ENCODE measurements around the gene FAM107B. TPM values are rescaled to one million over a fixed set of nuclear protein-coding genes. Genes with fewer than 3 reads are reported as not detected.

FAM107B gene
- total and polyA plus RNA-seq, 2 of the 13 experiments (the other 11 are each of a cell fraction or from before 2014, with no cell fraction given): 15.7 to 24.8 TPM

DNA sequence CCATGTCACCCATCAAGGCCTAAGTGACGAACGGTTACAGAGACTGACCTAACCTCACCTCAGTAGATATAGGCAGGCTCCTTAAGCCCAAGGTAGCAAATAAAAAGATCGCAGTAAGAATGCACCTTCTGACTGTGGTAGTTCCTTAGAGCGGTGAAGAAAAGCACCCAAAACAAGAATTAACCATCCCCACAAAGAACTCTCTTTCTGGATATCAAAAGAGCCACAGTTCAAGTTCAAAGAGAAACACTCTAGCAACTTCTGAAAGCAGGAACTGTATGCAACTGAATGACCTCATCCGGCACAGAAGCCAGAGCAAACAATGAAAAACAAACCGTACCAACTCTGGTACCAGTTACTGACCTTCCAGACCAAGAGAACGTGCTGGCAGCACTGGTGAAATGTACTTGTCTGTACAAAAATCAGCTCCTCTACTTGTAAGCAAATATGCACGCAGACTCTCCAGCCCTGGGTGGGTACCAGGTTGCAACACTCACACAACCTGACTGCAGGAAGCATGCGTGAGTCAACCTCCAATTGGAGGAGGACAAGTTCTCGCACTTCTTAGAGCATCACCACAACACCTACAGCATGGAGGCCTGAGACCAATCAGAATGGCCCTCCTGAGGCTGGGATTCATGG, 202.7 kb downstream of the FAM107B start (continued):
- TF ChIP-seq SP4 (CRISPR knock-in tag; IDR thresholded peaks at IDR 0.05) (no peak), ZFP36L2 (CRISPR knock-in tag; IDR thresholded peaks at IDR 0.05) (peak; percentile 63; the same call in 1 of the 2 replicates), RBM22 (optimal IDR thresholded peaks at IDR 0.05; ENCODE audit: low read length) (no peak), CENPT (CRISPR knock-in tag; IDR thresholded peaks at IDR 0.05; ENCODE audit: low read depth) (no peak), ZNF737 (CRISPR knock-in tag; IDR thresholded peaks at IDR 0.05; ENCODE audit: borderline replicate concordance) (no peak), ZNF263 (CRISPR knock-in tag; IDR thresholded peaks at IDR 0.05) (no peak), ZFYVE20 (CRISPR knock-in tag; IDR thresholded peaks at IDR 0.05; ENCODE audit: borderline replicate concordance, low read depth) (no peak), ZNF160 (CRISPR knock-in tag; IDR thresholded peaks at IDR 0.05) (no peak), MBD4 (IDR thresholded peaks at IDR 0.05; ENCODE audit: borderline replicate concordance, low read length) (no peak), SIN3B (IDR thresholded peaks at IDR 0.05; ENCODE audit: low read length) (no peak), ZSCAN25 (CRISPR knock-in tag; IDR thresholded peaks at IDR 0.05) (no peak), ZNF234 (CRISPR knock-in tag; conservative IDR thresholded peaks at IDR 0.05) (no peak), NFIC (IDR thresholded peaks at IDR 0.05; ENCODE audit: low read length) (peak; percentile 21; the same call in 1 of the 2 replicates), ZNF326 (CRISPR knock-in tag; IDR thresholded peaks at IDR 0.05; ENCODE audit: borderline replicate concordance) (no peak), TBX2 (CRISPR knock-in tag; IDR thresholded peaks at IDR 0.05; ENCODE audit: borderline replicate concordance) (peak; percentile 82), ZNF549 (CRISPR knock-in tag; IDR thresholded peaks at IDR 0.05) (no peak), RARA (CRISPR knock-in tag; IDR thresholded peaks at IDR 0.05) (peak; percentile 96), ISX (CRISPR knock-in tag; conservative IDR thresholded peaks at IDR 0.05) (no peak), KDM5B (CRISPR knock-in tag; IDR thresholded peaks at IDR 0.05; ENCODE audit: borderline replicate concordance) (no peak), POLR2AphosphoS2 (IDR thresholded peaks at IDR 0.05; ENCODE audit: low read depth, low read length) (no peak)
- TF ChIP-seq, protein P1, sequence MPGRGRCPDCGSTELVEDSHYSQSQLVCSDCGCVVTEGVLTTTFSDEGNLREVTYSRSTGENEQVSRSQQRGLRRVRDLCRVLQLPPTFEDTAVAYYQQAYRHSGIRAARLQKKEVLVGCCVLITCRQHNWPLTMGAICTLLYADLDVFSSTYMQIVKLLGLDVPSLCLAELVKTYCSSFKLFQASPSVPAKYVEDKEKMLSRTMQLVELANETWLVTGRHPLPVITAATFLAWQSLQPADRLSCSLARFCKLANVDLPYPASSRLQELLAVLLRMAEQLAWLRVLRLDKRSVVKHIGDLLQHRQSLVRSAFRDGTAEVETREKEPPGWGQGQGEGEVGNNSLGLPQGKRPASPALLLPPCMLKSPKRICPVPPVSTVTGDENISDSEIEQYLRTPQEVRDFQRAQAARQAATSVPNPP (CRISPR knock-in tag; IDR thresholded peaks at IDR 0.05): no peak
- TF ChIP-seq, protein P2, sequence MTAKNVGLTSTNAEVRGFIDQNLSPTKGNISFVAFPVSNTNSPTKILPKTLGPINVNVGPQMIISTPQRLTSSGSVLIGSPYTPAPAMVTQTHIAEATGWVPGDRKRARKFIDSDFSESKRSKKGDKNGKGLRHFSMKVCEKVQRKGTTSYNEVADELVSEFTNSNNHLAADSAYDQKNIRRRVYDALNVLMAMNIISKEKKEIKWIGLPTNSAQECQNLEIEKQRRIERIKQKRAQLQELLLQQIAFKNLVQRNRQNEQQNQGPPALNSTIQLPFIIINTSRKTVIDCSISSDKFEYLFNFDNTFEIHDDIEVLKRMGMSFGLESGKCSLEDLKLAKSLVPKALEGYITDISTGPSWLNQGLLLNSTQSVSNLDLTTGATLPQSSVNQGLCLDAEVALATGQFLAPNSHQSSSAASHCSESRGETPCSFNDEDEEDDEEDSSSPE (CRISPR knock-in tag; IDR thresholded peaks at IDR 0.05): 0 out of 2 replicates have a peak, but pooled peaks have one; percentile 36
- TF ChIP-seq, protein P3, sequence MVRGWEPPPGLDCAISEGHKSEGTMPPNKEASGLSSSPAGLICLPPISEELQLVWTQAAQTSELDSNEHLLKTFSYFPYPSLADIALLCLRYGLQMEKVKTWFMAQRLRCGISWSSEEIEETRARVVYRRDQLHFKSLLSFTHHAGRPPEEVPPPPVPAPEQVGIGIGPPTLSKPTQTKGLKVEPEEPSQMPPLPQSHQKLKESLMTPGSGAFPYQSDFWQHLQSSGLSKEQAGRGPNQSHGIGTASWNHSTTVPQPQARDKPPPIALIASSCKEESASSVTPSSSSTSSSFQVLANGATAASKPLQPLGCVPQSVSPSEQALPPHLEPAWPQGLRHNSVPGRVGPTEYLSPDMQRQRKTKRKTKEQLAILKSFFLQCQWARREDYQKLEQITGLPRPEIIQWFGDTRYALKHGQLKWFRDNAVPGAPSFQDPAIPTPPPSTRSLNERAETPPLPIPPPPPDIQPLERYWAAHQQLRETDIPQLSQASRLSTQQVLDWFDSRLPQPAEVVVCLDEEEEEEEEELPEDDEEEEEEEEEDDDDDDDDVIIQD (CRISPR knock-in tag; IDR thresholded peaks at IDR 0.05; ENCODE audit: low read depth): peak; percentile 73
- TF ChIP-seq, protein P4, sequence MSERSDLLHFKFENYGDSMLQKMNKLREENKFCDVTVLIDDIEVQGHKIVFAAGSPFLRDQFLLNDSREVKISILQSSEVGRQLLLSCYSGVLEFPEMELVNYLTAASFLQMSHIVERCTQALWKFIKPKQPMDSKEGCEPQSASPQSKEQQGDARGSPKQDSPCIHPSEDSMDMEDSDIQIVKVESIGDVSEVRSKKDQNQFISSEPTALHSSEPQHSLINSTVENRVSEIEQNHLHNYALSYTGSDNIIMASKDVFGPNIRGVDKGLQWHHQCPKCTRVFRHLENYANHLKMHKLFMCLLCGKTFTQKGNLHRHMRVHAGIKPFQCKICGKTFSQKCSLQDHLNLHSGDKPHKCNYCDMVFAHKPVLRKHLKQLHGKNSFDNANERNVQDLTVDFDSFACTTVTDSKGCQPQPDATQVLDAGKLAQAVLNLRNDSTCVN (CRISPR knock-in tag; IDR thresholded peaks at IDR 0.05; ENCODE audit: borderline replicate concordance): peak; percentile 93
- TF ChIP-seq, protein P5, sequence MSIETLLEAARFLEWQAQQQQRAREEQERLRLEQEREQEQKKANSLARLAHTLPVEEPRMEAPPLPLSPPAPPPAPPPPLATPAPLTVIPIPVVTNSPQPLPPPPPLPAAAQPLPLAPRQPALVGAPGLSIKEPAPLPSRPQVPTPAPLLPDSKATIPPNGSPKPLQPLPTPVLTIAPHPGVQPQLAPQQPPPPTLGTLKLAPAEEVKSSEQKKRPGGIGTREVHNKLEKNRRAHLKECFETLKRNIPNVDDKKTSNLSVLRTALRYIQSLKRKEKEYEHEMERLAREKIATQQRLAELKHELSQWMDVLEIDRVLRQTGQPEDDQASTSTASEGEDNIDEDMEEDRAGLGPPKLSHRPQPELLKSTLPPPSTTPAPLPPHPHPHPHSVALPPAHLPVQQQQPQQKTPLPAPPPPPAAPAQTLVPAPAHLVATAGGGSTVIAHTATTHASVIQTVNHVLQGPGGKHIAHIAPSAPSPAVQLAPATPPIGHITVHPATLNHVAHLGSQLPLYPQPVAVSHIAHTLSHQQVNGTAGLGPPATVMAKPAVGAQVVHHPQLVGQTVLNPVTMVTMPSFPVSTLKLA (IDR thresholded peaks at IDR 0.05): peak; percentile 36
